ENCODE results near the gene PALD1.

DNA sequence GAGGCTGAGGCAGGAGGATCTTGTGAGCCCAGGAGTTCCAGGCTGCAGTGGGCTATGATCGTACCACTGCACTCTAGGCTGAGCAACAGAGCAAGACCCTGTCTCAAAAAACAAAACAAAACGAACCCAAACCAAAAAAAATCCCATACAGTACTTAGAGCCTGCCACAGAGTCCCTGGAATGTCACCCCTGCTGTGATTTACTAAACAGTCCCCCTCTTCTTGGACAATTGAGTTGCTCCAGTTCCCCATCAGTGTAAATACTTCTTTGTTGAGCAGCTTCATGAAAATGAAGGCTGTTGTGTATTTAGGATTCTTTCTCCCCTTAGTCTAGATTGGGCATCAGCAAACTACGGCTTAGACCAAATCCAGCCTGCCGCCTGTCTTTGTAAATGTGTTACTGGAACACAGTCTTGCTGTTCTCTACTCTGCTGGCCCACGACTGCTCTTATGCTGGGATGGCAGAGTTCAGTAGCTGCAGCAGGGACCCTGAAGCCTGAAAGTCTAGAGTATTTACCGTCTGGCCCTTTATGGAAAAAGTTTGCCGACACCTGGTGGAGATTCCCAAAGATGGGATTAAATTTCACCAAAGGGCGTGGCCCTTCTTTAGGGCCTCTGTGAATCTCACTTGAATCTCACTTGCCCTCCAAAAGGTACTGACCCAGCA, 57.8 kb downstream of the PALD1 start:
- TF ChIP-seq CTCF (conservative IDR thresholded peaks at IDR 0.05; ENCODE audit: low read depth in 2 of 2) (peak in 1 of 2 experiments; percentile 25; a peak in 2 of 4 replicates), EZH2phosphoT487 (IDR thresholded peaks at IDR 0.05; ENCODE audit: unreplicated experiment) (no peak), EZH2 (IDR thresholded peaks at IDR 0.05; ENCODE audit: low read depth, unreplicated experiment) (no peak), JUNB (IDR thresholded peaks at IDR 0.05; ENCODE audit: unreplicated experiment) (no peak), REST (IDR thresholded peaks at IDR 0.05; ENCODE audit: unreplicated experiment) (no peak), ZNF331 (CRISPR knock-in tag; IDR thresholded peaks at IDR 0.05; ENCODE audit: low read depth) (no peak), POLR2AphosphoS5 (IDR thresholded peaks at IDR 0.05; ENCODE audit: low read depth) (no peak), CREB1 (CRISPR knock-in tag; IDR thresholded peaks at IDR 0.05; ENCODE audit: low read depth) (no peak), STAT1 (IDR thresholded peaks at IDR 0.05; ENCODE audit: unreplicated experiment) (no peak)
